8988T (cell line): ENCODE results near the gene SLC17A4.
"Not testable (repeated sequence)": the region's sequence is repeated elsewhere in the genome, so short reads cannot be mapped to it uniquely, and the experiment has no call there.

Experiments used
- DNase-seq: peaks from one replicate; pipeline ENCODE4 v3.0.0; 2011

SLC17A4 gene, protein sequence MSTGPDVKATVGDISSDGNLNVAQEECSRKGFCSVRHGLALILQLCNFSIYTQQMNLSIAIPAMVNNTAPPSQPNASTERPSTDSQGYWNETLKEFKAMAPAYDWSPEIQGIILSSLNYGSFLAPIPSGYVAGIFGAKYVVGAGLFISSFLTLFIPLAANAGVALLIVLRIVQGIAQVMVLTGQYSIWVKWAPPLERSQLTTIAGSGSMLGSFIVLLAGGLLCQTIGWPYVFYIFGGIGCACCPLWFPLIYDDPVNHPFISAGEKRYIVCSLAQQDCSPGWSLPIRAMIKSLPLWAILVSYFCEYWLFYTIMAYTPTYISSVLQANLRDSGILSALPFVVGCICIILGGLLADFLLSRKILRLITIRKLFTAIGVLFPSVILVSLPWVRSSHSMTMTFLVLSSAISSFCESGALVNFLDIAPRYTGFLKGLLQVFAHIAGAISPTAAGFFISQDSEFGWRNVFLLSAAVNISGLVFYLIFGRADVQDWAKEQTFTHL

DNA sequence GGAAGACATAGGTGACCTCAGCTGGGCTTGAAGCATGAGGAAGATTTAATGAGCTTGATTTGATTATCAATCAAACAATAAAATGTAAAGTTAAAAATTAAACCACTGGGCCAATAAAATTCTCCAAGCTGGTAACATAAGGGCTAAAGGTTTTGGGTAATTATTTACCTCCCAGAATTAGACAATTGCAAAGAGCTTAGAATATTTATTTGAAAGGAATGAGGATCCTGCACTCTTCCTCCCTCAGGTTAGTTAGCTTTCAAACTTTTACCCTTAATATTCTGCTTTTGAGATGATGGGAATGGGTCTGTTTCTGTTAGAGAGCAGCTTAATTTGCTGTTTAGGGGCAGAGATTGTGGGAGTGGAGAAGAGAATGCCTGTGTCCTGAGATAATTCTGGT lies at the start of gene SLC17A4:
Gene SLC17A4 (plus strand): TSS at position 208 of the 400 bp plus-strand sequence. CDS start 7,221 bp downstream, outside the sequence.
- no peak for DNase-seq

DNA sequence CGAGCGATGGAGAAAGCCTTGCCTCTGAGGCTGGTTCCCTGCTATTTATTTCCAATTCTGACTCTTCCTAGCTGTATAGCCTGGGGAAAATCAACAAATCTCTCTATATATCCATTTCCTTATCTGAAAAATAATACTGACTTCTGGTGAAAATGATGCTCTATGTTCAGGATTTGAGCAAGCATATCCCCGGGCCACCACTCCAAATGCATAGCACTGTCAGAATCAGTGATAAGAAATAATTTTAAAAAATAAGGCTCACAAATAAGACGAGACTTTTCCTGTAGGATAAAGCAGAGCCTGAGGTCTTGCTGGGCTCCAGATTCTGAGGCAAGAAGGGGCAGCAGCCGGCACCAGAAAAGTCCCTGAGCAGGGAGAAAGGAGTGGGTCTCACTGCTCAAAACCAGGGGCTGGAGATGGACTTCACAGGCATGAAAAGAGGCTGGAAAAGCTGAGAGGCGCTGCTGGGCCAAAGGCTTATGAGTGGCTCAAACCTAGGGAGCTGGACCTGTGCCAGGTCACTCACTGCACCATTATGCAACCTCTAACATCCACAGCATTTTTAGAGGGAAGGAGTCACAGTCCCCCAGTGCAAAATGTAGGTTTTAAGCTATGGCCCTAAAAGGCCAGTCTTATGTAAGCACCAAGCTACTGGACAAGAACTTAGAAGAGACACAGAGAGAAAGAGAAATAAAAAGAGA lies 48.1 kb upstream of the SLC17A4 start:
- DNase-seq: no peak

DNA sequence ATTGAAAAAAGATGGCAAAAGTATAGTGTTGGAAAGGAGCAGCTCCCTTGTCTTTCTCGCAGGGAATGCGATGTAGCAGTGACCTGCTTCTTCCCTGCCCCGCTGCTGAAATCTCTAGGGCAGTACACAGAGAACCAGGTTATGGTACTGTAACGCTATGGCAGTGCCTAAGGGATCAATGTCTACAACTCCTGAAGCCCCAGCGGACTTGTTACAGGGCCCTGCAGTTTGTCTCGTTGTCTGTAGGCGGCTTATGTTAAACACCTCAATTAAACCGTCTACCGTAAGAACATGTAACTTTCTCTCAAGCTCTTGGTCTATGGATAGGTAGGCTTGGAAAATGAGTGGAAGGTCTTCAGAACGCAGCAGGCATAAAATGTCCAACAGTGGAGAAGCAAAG lies 44.8 kb upstream of the SLC17A4 start:
- DNase-seq: no peak

DNA sequence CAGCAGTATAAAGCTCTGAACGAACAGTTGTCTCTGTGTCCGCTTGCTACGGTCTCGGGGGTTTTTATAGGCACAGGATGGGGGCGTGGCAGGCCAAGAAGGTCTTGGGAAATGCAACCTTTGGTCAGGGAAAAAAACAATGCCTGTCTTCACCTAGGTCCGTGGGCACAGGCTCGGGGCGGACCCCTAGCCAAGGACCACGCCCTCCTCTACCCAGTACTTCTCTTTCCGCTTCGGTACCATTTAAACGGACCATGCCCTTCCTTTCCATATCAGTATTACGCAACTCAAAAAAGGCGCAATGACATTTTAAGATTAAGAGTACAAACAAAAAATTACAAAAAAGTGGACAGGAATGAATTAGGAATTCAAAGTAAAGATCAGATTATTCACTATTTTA lies 44.3 kb upstream of the SLC17A4 start:
- no peak for DNase-seq

DNA sequence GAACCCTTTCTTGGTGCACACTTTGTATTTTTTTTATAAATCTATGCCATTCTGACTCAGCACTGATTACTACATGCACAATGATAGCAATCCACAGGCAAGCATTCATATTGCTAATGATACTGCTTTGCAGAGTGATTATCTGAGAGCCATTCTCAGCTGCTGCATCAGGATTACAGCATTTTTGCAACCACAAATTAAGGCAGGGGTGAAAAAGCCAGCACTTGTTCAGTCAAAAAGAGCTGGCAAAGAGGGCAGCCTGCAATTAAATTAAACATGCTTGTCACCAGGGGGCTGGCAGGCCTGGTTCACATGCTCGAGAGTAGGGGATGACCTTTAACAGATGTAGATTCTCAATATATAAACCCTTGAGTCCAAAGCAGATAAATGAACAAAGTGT lies 40.7 kb upstream of the SLC17A4 start:
- no peak for DNase-seq

DNA sequence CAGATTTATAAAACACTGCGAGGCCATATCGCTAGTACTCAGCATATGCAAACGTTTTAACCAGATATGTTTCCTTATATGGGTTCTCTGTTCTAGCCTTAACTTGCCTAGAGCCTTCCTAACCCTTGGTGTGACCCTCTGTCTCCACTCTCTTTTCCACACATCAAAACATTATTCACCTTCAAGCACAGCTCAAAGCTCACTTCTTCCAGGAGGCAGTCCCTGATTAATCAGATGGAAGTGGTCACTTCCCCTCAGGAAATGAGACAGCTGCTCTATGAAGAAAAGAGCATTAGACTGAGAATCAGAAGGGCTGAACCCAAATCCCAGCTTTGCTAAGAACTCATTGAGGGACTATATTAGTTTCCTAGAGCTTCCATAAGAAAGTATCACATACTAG lies 39.8 kb upstream of the SLC17A4 start:
- DNase-seq: no peak

DNA sequence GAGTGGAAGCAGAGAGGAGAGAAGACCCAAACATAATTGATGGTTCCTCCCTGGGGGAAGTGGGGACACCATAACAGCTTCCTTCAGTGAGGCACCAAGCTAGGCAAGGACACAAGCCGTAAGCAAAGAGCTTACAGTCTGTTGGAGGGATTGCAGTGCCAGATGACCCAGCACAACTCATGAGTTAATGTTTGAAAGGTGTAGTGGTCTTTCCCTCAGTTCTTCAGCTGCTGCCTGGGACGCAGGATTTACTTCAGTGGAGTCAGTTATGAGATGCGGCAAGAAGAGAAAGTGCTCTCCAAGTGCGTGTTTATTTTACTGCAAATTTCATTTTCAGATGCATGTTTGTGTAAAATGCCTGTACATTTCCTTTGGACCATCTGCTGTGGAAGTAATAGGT lies 38.7 kb upstream of the SLC17A4 start:
- no peak for DNase-seq

DNA sequence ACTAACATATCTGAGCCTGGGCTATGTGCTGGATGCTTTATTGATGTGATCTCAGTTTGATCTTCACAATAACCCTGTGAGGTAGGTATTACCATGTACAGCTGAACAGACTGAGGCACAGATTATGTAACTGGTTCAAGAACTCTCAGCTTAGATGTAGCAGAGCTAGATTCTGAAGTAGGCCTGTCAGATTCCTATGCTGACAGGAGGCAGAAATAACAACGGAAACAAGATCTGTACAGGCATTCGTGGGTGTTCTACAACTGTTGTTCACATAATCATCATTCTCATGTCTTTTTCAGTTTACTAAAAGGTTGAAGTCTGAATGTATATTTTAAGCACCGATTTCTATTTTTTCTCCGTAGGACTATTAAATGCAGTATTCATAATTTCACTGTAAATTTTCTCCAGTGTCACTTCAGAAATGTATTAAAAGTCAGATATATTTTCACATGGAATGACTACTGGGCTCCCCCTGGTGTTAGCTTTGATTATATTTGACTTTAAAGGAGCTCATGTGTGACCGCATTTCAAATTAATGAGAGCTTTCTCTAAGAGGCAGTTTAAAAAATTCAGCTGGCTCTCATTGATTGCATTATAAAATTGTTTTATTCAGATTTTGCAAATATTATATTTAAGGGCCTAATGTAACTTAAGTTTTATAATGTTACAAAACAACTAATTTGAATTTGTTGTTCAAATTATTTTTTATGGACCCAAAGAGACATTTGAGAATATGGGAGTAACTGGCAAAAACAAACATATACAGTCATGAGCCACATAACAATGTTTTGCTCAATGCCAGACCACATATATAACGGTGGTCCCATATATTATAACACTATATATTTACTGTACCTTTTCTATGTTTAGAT lies 36.4 kb upstream of the SLC17A4 start:
- DNase-seq: no peak

DNA sequence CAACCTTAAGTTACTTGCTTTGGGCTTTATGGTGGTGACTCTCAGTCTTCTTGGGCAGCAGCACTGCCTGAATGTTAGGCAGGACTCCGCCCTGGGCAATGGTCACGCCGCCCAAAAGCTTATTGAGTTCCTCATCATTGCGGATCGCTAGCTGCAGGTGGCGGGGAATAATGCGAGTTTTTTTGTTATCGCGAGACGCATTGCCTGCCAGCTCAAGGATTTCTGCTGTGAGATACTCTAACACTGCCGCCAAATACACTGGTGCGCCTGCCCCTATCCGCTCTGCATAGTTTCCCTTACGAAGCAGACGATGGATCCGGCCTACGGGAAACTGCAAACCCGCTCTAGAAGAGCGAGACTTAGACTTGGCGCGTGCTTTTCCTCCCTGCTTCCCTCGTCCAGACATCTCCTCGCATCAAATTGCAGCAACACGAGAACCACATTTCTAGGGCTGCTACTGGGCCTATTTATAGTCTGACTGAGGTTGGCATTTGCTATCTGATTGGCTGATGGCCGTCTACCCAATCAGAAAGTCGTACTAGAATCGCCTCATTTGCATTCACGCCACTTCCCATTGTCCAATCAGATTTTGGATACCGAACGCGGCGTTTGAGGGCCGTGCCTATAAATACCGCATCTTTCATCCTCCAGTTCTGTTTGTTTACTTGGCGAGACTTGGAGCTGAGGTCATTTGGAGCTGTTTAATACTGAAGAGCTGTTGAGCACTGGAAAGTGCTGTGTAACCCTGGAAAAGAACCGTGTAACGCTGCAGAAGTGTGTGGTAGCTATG lies 28.2 kb upstream of the SLC17A4 start:
- DNase-seq: no peak

DNA sequence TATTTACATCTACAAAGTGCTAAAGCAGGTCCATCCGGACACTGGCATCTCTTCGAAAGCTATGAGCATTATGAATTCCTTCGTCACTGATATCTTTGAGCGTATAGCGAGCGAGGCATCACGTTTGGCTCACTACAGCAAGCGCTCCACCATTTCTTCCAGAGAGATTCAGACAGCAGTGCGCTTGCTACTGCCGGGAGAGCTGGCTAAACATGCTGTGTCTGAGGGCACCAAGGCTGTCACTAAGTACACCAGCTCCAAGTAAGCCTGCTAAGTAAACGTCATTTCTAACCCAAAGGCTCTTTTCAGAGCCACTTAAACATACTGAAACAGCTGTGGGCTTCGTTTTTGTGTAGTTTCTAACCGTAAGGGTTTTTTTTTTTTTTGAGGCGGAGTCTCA lies 27.5 kb upstream of the SLC17A4 start:
- no peak for DNase-seq

DNA sequence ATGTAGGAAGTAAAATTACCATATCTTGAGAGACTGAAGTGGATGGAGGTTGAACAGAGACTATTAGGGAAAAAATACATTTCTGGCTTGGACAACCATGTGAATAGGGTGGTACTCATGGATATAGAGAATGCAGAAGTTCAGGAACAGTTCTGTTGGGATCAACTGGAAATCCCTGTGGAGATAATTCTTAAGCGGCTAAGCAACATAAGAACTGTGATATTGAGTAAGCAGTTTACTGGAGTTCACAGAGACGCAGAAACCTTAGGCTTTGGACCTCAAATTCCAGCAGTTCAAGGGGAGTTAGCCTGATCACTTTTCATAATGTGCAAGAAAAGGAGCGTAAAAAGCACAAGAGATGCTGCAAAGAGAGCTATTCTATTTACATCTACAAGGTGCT lies 23.6 kb upstream of the SLC17A4 start:
- DNase-seq: no peak

DNA sequence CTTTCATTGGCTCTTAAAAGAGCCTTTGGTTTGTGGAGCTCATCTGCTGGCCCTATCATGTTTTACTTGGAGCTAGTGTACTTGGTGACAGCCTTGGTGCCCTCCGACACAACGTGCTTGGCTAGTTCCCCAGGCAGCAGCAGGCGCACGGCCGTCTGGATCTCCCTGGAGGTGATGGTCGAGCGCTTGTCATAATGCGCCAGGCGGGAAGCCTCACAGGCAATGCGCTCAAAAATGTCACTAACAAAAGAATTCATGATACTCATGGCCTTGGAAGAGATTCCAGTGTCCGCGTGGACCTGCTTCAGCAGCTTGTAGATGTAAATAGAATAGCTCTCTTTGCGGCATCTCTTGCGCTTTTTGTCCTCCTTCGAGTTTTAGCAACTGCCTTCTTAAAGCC lies 22.8 kb upstream of the SLC17A4 start:
- DNase-seq: no peak

DNA sequence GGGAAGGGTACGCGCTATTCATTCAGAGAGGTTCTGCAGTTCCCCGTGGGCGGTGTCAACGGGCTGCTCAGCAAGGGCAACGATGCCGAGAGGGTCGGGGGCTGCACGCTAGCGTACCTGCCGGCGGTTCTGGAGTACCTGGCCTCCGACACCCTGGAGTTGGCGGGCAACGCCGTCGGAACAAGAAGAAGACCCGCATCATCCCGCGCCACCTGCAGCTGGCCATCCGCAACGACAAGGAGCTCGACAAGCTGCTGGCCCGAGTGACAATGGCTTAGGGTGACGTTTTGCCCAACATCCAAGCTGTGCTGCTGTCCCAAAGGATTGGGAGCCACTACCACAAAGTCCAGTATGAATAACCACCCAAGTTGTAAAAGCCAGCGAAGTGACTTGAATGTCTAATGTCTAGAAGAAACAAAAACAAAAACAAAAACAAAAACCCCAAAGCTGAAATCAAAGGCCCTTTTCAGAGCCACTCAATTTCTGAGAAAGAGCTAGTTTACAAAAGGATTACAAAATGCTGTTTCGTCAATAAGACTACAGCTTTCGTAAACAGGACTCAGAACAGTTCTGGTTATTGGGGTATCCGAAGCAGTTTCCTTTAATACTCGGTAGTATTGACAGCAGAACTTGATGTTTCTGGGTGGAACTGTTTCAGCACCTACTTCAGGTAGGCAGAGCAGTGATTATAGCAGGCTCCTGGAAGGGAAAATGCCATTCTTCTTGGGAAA lies 21.9 kb upstream of the SLC17A4 start:
- no peak for DNase-seq

DNA sequence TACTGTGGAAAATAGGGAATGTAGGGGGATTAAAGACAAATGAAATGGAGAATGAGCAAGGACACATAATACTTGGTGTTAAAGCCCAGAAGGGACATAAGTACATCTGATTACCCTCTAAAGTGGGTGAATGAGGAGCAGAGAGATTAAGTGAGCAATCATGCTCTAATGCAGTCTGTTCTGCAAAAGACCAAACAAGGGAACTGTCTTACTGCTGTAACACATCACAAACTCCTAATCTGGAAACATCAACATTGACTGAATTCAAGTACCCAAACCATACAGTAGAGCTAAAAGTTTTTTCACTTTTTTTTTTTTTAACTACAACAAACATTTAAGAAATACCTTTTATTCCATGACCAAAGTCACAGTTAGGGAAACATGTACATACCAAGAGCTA lies 19.3 kb upstream of the SLC17A4 start:
- no peak for DNase-seq

DNA sequence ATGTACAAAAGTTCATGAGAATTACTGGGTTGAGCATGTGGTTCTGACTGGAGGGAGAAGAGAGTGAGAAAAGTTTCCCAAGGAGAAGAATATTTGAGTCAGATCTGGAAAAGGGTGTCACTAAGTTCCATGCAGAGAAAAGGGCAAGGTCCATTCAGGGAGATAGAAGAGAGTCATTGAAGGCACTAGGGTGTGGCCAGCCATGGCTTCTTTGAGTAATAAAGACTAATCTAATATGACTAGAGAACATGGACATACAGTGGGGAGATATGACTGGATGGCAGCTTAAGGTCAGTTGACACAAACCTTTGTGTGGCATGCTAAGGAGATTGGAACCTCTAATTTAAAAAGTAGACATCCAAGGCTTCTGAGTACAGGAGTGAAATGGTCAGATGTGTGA lies 10.7 kb upstream of the SLC17A4 start:
- no peak for DNase-seq

DNA sequence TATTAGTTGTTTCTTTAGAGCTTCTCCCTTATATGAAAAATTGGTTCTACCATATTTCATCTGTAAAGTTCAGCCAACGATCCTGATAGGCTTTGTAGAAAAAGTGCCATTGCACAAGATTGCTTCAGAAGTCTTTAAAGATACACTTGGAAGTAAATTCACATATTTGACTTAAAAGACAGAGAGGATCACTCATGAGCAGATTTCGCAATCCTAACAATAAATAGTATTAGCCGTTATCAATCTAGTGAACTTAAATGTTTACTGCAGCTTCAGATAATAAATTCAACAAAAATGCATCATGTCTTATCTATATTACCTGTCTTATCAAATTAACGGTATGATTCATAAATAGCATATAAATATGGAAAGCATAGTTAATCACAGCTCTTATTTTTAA lies 8.7 kb upstream of the SLC17A4 start:
- no peak for DNase-seq

DNA sequence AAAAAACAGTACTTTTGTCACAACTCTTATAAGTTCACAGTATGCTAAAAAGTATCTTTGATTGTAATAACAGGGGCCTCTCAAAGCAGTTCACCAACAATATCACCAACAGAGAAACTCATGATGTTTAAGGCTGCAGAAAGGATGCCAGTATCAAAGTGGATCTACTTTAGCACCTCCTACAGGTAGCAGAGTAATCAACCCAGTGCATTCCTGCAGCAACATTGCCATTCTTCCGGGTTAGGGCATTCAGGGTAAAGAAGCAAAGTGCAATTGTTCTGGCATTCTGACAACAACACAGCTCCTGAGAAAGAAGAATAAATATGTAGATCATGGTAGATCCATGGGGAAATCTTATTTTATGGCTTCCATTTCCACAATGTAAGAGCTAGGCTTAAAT lies 7.6 kb upstream of the SLC17A4 start:
- DNase-seq: no peak

DNA sequence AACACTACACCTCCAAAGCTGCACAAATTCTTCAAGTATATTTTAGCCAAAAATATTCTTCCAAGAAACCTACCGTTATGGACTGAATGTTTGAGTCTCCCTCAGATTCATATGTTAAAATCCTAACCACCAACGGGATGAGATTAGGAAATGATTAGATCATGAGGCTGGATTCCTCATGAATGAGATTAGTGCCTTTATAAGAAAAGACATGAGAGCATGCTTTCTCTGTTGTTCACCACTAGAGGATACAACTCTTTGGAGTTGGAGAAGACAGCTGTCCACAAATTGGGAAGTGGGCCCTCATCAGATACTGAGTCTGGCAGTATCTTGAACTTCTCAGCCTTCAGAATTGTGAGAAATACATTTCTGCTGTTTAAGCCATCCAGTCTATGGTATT lies 7.1 kb upstream of the SLC17A4 start:
- no peak for DNase-seq

DNA sequence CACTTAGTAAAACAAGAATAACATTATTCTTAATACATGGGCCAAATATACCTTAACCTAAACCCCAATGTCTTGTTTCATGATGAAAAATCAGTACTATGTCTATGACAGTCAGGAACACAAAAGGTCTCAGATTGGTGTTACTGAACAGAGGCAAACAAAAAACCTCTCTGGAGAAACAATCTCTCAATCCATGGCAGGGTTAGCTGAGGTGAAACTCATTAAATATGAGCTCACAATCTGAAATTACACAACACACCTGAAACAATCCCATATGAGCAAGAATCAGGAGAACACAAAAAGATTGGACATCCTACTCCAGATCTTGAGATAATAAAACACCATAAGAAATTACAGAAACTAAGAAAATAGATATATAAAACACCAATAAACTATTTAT lies 6.5 kb upstream of the SLC17A4 start:
- no peak for DNase-seq

DNA sequence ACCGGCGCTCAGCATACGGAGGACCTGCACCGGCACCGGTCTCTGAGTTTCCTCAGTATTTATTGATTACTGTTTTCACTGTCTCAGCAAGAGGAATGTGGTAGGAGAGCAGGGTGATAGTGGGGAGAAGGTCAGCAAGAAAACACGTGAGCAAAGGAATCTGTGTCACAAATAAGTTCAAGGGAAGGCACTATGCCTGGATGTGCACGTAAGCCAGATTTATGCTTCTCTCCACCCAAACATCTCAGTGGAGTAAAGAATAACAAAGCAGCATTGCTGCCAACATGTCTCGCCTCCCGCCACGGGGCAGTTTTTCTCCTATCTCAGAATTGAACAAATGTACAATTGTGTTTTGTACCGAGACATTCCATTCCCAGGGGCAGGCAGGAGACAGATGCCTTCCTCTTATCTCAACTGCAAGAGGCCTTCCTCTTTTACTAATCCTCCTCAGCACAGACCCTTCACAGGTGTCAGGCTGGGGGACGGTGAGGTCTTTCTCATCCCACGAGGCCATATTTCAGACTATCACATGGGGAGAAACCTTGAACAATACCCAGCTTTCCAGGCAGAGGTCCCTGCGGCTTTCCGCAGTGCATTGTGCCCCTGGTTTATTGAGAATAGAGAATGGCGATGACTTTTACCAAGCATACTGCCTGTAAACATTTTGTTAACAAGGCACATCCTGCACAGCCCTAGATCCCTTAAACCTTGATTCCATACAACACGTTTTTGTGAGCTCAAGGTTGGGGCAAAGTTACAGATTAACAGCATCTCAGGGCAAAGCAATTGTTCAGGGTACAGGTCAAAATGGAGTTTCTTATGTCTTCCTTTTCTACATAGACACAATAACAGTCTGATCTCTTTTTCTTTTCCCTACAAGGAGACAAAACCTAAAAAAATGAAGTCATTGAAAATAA lies 5.7 kb upstream of the SLC17A4 start:
- DNase-seq: not testable (repeated sequence)

DNA sequence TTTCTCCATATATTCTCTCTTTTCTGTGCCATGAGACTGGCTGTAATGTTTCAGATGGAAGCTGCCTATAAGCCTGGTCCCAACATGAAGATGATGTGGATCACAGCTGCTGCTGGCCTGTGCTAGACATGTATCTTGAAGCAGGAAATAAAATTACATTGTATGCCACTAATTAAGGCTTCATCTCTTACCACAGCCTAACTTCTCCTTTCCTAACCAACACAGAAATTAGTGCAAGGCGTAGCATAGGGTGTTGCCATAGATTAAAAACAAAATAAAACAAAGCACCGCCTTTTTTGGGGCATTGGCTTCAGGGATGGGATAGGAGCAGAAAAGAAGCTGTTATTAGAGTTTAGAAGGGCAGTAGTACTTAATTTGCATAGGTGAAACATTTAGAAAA lies 4.7 kb upstream of the SLC17A4 start:
- DNase-seq: no peak
